HG03095 (cell line): Measurements from ENCODE around the gene FAM240A.

Experiments
- ATAC-seq: cut with Tn5 transposase; IDR thresholded peaks from one replicate; pipeline ENCODE4 v1.9.1; 2021; ENCODE audit warnings: moderate library complexity; ENCODE audit not compliant: unreplicated experiment

Gene FAM240A

DNA sequence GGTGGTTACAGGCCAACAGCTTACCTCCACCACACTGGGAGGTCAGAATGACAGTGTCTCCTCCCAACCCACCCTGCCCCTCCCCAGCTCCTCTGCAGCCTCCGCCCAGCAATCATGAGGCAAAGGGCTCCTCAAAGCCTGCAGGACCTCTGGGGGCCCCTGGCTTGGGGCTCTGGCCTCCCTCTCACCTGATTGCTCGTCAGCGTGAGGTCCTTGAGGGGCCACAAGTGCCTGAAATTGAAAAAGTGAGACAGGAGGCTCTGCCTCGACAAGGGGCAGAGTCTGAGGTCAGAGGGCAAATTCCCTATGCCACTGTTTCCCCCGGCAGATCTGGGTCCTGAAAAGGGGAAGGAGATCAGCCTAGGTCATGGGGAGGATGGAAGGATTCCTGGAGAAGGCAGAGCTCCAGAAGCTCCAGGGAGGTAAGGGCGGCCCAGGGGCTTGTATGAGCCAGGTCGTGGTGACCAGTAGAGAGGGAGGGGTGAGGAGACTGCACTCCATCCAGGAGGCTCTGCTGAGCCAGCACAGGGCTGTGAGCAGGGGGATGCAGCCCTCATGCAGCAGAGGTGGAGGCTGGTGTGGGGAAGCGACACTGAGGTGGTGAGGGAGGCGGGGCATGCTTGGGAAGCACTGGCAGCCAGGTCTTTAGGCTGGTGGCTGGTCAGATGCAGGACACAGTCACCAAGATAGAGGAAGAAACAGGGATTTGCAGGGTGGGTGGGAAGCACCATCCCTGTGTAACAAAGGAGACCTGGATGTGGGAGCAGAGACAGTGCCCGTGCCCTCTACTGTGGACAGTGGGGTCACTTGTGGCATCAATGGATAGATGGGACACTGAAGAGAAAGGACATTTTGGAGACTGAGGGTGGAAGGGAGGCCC is 61.1 kb downstream of the FAM240A start:
- ATAC-seq, result no peak

GRCh38 chr3:46674031-46674845 is 61.9 kb downstream of the FAM240A start:
- ATAC-seq, result no peak

DNA sequence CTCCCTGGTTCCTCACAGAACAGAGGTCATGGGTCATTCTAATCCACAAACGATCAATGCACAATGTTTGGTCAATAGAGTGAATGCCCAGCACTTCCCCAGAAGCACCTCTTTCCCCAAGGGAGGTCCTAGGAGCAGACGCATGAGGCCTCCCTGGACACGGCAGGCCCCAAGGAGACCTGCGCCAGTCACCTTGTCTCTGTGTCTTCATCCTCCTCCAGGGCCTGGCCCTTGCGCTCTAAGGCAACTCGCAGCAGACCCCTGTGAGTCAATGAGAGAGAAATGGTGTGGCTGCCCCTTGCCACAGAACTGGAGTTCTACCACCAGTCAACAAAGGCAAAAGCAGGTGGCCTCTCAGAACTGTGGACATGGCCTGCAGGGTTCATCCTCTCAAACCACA is 63.1 kb downstream of the FAM240A start:
- ATAC-seq, result no peak
